Measurements from ENCODE around the gene ZMYM5.

DNA sequence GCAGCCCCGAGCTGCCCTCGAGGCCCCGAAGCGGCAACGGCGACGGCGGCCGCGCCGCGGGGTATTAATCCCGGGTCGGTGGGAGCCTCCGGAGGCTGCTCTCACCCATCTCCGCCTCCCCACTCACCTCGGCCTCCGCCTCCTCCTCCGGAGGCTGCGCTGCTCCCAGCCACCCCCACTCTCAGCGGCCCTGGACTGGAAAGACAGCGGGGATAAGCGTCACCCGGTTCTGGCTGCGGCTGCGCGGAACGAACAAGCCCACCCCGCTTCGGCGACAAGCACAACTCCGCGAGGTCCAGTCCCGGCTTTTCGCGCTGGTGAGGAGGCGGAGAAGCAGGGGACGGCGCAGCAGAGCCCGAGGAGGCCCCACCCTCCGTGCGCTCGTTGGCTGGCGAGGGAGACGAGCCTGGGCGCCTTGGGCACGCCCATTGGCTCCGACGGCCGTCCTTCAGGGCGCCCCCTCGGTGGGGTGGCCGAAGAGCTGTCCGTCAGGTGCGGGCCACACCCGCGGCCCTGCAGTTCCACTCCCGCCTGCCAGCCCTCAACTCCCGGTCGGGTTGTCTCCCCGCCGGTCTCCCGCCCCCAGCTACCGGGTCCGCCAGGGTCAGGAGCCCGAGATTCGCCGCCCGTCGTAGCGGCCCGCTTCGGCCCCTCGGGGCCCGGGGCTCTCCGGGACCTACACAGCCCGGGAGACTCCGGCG is at the start of gene ZMYM5:
- TF ChIP-seq CTCF (IDR thresholded peaks at IDR 0.05) (no peak), POLR2A (IDR thresholded peaks at IDR 0.05) (peak in 3 of 4 donors; percentile 83 to 96 (median 90))

Data from esophagus squamous epithelium (tissue), 4 donors.